HFFc6 (cell line): ENCODE measurements around the gene FGR. TPM values are rescaled to one million over a fixed set of nuclear protein-coding genes. Genes with fewer than 3 reads are reported as not detected.

Source experiments
- DNase-seq: peaks from one replicate; pipeline ENCODE4 v3.0.0-alpha.2; 2018
- H3K27ac Mint-ChIP-seq: 2 replicates; pipeline ENCODE4 v1.8.0; 2020; ENCODE audit warnings: mild to moderate bottlenecking, mixed read lengths
- H3K27me3 Mint-ChIP-seq: 2 replicates; pipeline ENCODE4 v1.8.0; 2021; ENCODE audit warnings: mild to moderate bottlenecking, moderate library complexity, mixed read lengths; ENCODE audit not compliant: insufficient read depth
- H3K36me3 Mint-ChIP-seq: 2 replicates; pipeline ENCODE4 v1.8.0; 2021; ENCODE audit warnings: low read depth, mixed read lengths
- H3K4me1 Mint-ChIP-seq: 2 replicates; pipeline ENCODE4 v1.8.0; 2020; ENCODE audit warnings: low read depth, mixed read lengths
- H3K4me3 Mint-ChIP-seq: 2 replicates; pipeline ENCODE4 v1.8.0; 2020; ENCODE audit warnings: mild to moderate bottlenecking, moderate library complexity, mixed read lengths
- H3K9me3 Mint-ChIP-seq: 2 replicates; pipeline ENCODE4 v1.8.0; 2020; ENCODE audit warnings: mild to moderate bottlenecking, mixed read lengths
- CTCF ChIP-seq: fragments of 200-600 bp; sonication (generic); IDR thresholded peaks from 2 replicates; pipeline ENCODE4 v1.5.0; 2021; ENCODE audit warnings: antibody characterized with exemption, mild to moderate bottlenecking
- total RNA-seq, 6 experiments: library from RNA; stranded (reverse); fragmentation: NEBNext Ultra II Directional; extraction: Animal tissue kit (Norgen Biotek cat#: 25700); gene quantifications; 2 replicates in 1 of 6; 3 replicates in 5 of 6; pipeline ENCODE4 v1.2.3, GENCODE V29; 2021

FGR gene
- total RNA-seq, 6 experiments from 2014 or later = not detected

- no peak overlapping the region for H3K27ac Mint-ChIP-seq
- no peaks in the 10 kb centered on the region for H3K4me1 Mint-ChIP-seq
- DNase-seq = no peak
- no peak for TF ChIP-seq CTCF
- no peaks in the 10 kb centered on the region for H3K36me3 Mint-ChIP-seq
- H3K27me3 Mint-ChIP-seq = peaks cover 19% of the 10 kb centered on the region
- no peak overlapping the region for H3K4me3 Mint-ChIP-seq
- H3K9me3 Mint-ChIP-seq = no peaks in the 10 kb centered on the region
Observed at GRCh38 chr1:27615346-27616192, 19.4 kb downstream of the FGR start.

- DNase-seq = no peak
- H3K27ac Mint-ChIP-seq = no peak overlapping the region
Observed at GRCh38 chr1:27614625-27615344, 20.2 kb downstream of the FGR start.

GRCh38 chr1:27614043-27614624, 20.9 kb downstream of the FGR start:
- no peaks in the 10 kb centered on the region for H3K36me3 Mint-ChIP-seq
- no peaks in the 10 kb centered on the region for H3K9me3 Mint-ChIP-seq
- H3K27me3 Mint-ChIP-seq = peaks cover 11% of the 10 kb centered on the region
- no peak overlapping the region for H3K27ac Mint-ChIP-seq
- H3K4me1 Mint-ChIP-seq = no peaks in the 10 kb centered on the region
- H3K4me3 Mint-ChIP-seq = no peak overlapping the region
- no peak for DNase-seq
- TF ChIP-seq CTCF = no peak

More at GRCh38 chr1:27614625-27615344, 20.2 kb downstream of the FGR start:
- no peaks in the 10 kb centered on the region for H3K4me1 Mint-ChIP-seq
- TF ChIP-seq CTCF = no peak
- no peaks in the 10 kb centered on the region for H3K36me3 Mint-ChIP-seq
- H3K4me3 Mint-ChIP-seq = no peak overlapping the region
- H3K9me3 Mint-ChIP-seq = no peaks in the 10 kb centered on the region
- peaks cover 16% of the 10 kb centered on the region for H3K27me3 Mint-ChIP-seq

GRCh38 chr1:27612718-27613117, 22.3 kb downstream of the FGR start:
- DNase-seq = no peak
- Mint-ChIP-seq H3K27ac (no peak overlapping the region), H3K36me3 (no peaks in the 10 kb centered on the region), H3K4me3 (no peak overlapping the region), H3K9me3 (no peaks in the 10 kb centered on the region), H3K27me3 (peaks cover 11% of the 10 kb centered on the region), H3K4me1 (no peaks in the 10 kb centered on the region)
- TF ChIP-seq CTCF = no peak

- no peak overlapping the region for H3K4me3 Mint-ChIP-seq
- no peak overlapping the region for H3K27ac Mint-ChIP-seq
- TF ChIP-seq CTCF = no peak
- DNase-seq = no peak
- H3K36me3 Mint-ChIP-seq = no peaks in the 10 kb centered on the region
- peaks cover 7% of the 10 kb centered on the region for H3K4me1 Mint-ChIP-seq
- H3K9me3 Mint-ChIP-seq = no peaks in the 10 kb centered on the region
- H3K27me3 Mint-ChIP-seq = peaks cover 11% of the 10 kb centered on the region
Observed at GRCh38 chr1:27611450-27611849, 23.5 kb downstream of the FGR start.
